MCF 10A (cell line): Measurements from ENCODE around the gene OR51E1. TPM values are rescaled to one million over a fixed set of nuclear protein-coding genes. Genes with fewer than 3 reads are reported as not detected.

Source experiments
- BruUV-seq: library from RNA; stranded (reverse); fragments of 400-500 nt; replicated peaks from 2 replicates; lab custom pipeline; 2021; lab: Mats Ljungman, UMichigan
- CTCF ChIA-PET: fragments of 300-600 bp; sonication (Branson Sonifier 250); formaldehyde crosslinking; extraction: SDS; loops from one replicate; lab custom pipeline; 2021; ENCODE audit warnings: antibody characterized with exemption, inconsistent platforms; lab: Yijun Ruan, JAX
- POLR2A ChIA-PET: fragments of 300-600, 350-650 bp; sonication (Branson Sonifier 250); formaldehyde crosslinking; extraction: SDS; loops from one replicate; lab custom pipeline; 2020; ENCODE audit warnings: antibody characterized with exemption, inconsistent platforms; lab: Yijun Ruan, JAX
- DNase-seq: peaks from one replicate; pipeline ENCODE4 v3.0.0-alpha.2; 2018; ENCODE audit not compliant: unreplicated experiment
- H3K27ac Mint-ChIP-seq: one replicate; pipeline ENCODE4 v1.8.0; 2022; ENCODE audit warnings: mild to moderate bottlenecking, low read depth, mixed read lengths; ENCODE audit not compliant: unreplicated experiment
- H3K27me3 Mint-ChIP-seq: one replicate; pipeline ENCODE4 v1.8.0; 2022; ENCODE audit warnings: mixed read lengths; ENCODE audit not compliant: insufficient read depth, unreplicated experiment
- H3K36me3 Mint-ChIP-seq: one replicate; pipeline ENCODE4 v1.8.0; 2022; ENCODE audit warnings: mild to moderate bottlenecking, moderate library complexity, mixed read lengths; ENCODE audit not compliant: insufficient read depth, unreplicated experiment
- H3K4me1 Mint-ChIP-seq: one replicate; pipeline ENCODE4 v1.8.0; 2022; ENCODE audit warnings: mixed read lengths; ENCODE audit not compliant: insufficient read depth, unreplicated experiment
- H3K4me3 Mint-ChIP-seq: one replicate; pipeline ENCODE4 v1.8.0; 2022; ENCODE audit warnings: mild to moderate bottlenecking, moderate library complexity, mixed read lengths; ENCODE audit not compliant: unreplicated experiment
- H3K9me3 Mint-ChIP-seq: one replicate; pipeline ENCODE4 v1.8.0; 2022; ENCODE audit warnings: mixed read lengths; ENCODE audit not compliant: unreplicated experiment
- CTCF ChIP-seq: fragments of 200-600 bp; IDR thresholded peaks from one replicate; pipeline ENCODE4 v1.8.0; 2022; ENCODE audit warnings: antibody characterized with exemption, mild to moderate bottlenecking; ENCODE audit not compliant: unreplicated experiment
- intact Hi-C: fragments of 100-400 bp; cut with micrococcal nuclease; formaldehyde crosslinking; loops from 2 replicates; pipeline ENCODE4 v1.14.1; 2022
- total RNA-seq: library from RNA; stranded (reverse); gene quantifications from 2 replicates; pipeline ENCODE4 v1.2.3, GENCODE V29; 2022

OR51E1 gene
- total RNA-seq, 1 experiment from 2014 or later: not detected

- no peaks in the 10 kb centered on the region for H3K36me3 Mint-ChIP-seq
- H3K27me3 Mint-ChIP-seq: no peaks in the 10 kb centered on the region
- no peak overlapping the region for H3K4me3 Mint-ChIP-seq
- no peak overlapping the region for H3K27ac Mint-ChIP-seq
- DNase-seq: no peak
- ChIA-PET CTCF (no interaction called here), POLR2A (no interaction called here)
- H3K4me1 Mint-ChIP-seq: no peaks in the 10 kb centered on the region
- TF ChIP-seq CTCF: no peak
- no TSS peak for BruUV-seq
- H3K9me3 Mint-ChIP-seq: no peaks in the 10 kb centered on the region
- intact Hi-C loops: no loop called here
These were observed 30.0 kb downstream of the OR51E1 start for GRCh38 chr11:4673781-4674180.

- Mint-ChIP-seq H3K4me3 (no peak overlapping the region), H3K36me3 (no peaks in the 10 kb centered on the region), H3K27ac (no peak overlapping the region), H3K27me3 (no peaks in the 10 kb centered on the region), H3K9me3 (no peaks in the 10 kb centered on the region), H3K4me1 (no peaks in the 10 kb centered on the region)
- DNase-seq: no peak
- no TSS peak for BruUV-seq
- ChIA-PET CTCF (no interaction called here), POLR2A (no interaction called here)
- intact Hi-C loops: no loop called here
- no peak for TF ChIP-seq CTCF
These were observed 34.2 kb downstream of the OR51E1 start for GRCh38 chr11:4677948-4678347.

- no peak overlapping the region for H3K27ac Mint-ChIP-seq
- H3K4me3 Mint-ChIP-seq: no peak overlapping the region
- DNase-seq: no peak
- H3K36me3 Mint-ChIP-seq: no peaks in the 10 kb centered on the region
- CTCF ChIA-PET: no interaction called here
- TF ChIP-seq CTCF: no peak
- intact Hi-C loops: no loop called here
- BruUV-seq: no TSS peak
- H3K27me3 Mint-ChIP-seq: no peaks in the 10 kb centered on the region
- no peaks in the 10 kb centered on the region for H3K9me3 Mint-ChIP-seq
- no peaks in the 10 kb centered on the region for H3K4me1 Mint-ChIP-seq
- POLR2A ChIA-PET: no interaction called here
These were observed 36.6 kb downstream of the OR51E1 start for GRCh38 chr11:4680341-4680740.

GRCh38 chr11:4682623-4683419 lies 39.0 kb downstream of the OR51E1 start:
- no TSS peak for BruUV-seq
- Mint-ChIP-seq H3K27ac (no peak overlapping the region), H3K36me3 (no peaks in the 10 kb centered on the region), H3K4me1 (no peaks in the 10 kb centered on the region), H3K9me3 (no peaks in the 10 kb centered on the region), H3K4me3 (no peak overlapping the region), H3K27me3 (no peaks in the 10 kb centered on the region)
- TF ChIP-seq CTCF: no peak
- DNase-seq: no peak
- intact Hi-C loops: no loop called here
- CTCF ChIA-PET: interaction anchor here (1.3 kb wide), 1 partner anchor 46 kb away, joined by 5 read pairs; the partner anchor contains the start of gene OR51D1
- POLR2A ChIA-PET: interaction anchor here (0.6 kb wide), 1 partner anchor 123 kb away, joined by 3 read pairs; no protein-coding TSS in a partner anchor
